Transverse colon (tissue), 4 donors: Measurements from ENCODE around the gene IAH1. TPM values are rescaled to one million over a fixed set of nuclear protein-coding genes. Genes with fewer than 3 reads are reported as not detected.
"Not testable (repeated sequence)": the region's sequence is repeated elsewhere in the genome, so short reads cannot be mapped to it uniquely, and the experiment has no call there.

ENCODE experiments used
- DNase-seq: peaks from one replicate; pipeline ENCODE4 v3.0.0-alpha.2; 2019
- H3K27ac ChIP-seq, 4 donors: fragments of 200-600 bp; sonication (generic); 2 replicates each; pipeline ENCODE4 v1.5.1; 2016 to 2018; ENCODE audit warnings: inconsistent platforms in 4 of 4
- H3K27me3 ChIP-seq: fragments of 200-600 bp; sonication (generic); 2 replicates; pipeline ENCODE4 v1.5.1; 2017; ENCODE audit warnings: inconsistent platforms
- H3K36me3 ChIP-seq, 4 donors: fragments of 200-600 bp; sonication (generic); 2 replicates each; pipeline ENCODE4 v1.5.1; 2017 to 2019; ENCODE audit warnings: inconsistent platforms in 4 of 4
- H3K4me1 ChIP-seq, 4 donors: fragments of 200-600 bp; sonication (generic); 2 replicates each; pipeline ENCODE4 v1.5.1; 2017 to 2020; ENCODE audit warnings: inconsistent platforms in 4 of 4
- H3K4me3 ChIP-seq, 4 donors: fragments of 200-600 bp; sonication (generic); 1 replicate in 1 of 4; 2 replicates in 3 of 4; pipeline versions ENCODE4 v1.5.1 to v1.6.1; 2017 to 2019; ENCODE audit warnings: inconsistent platforms in 4 of 4
- H3K9me3 ChIP-seq, 2 donors: fragments of 200-600 bp; sonication (generic); 2 replicates each; pipeline ENCODE4 v1.5.1; 2017 to 2019; ENCODE audit warnings: inconsistent platforms in 2 of 2
- CTCF ChIP-seq, 5 experiments: fragments of 200-600 bp in 3 of 5; fragments of 450-650 bp in 2 of 5; sonication (generic) in 3 of 5; IDR thresholded peaks; 1 replicate in 2 of 5; 2 replicates in 3 of 5; pipeline ENCODE4 v1.5.1; 2016 to 2017; ENCODE audit warnings: antibody characterized with exemption in 5 of 5, inconsistent platforms in 3 of 5, mild to moderate bottlenecking in 2 of 5, moderate library complexity in 1 of 5
- EP300 ChIP-seq: sonication (generic); formaldehyde crosslinking; IDR thresholded peaks from one replicate; pipeline ENCODE4 v1.6.1; 2017; ENCODE audit warnings: antibody characterized with exemption, low read depth
- POLR2A ChIP-seq: fragments of 450-650 bp; IDR thresholded peaks from one replicate; pipeline ENCODE4 v1.6.1; 2016; ENCODE audit warnings: antibody characterized with exemption, mild to moderate bottlenecking, moderate library complexity
- POLR2AphosphoS5 ChIP-seq, 3 donors: sonication (generic); formaldehyde crosslinking; IDR thresholded peaks; one replicate each; pipeline ENCODE4 v1.6.1; 2016; ENCODE audit warnings: antibody characterized with exemption in 3 of 3
- WGBS, 2 donors: methylation state at CpG; one replicate each; pipeline ENCODE4 v1.1.5; 2018; ENCODE audit warnings: low coverage in 1 of 2; 5-methylcytosine and 5-hydroxymethylcytosine counted together
- in situ Hi-C, 4 donors: fragments of 200-750 bp; cut with MboI; loops; one replicate each; pipeline versions ENCODE4 v1.15.0 to v1.15.1; 2017; ENCODE audit warnings: low sequenced_read_pairs in 3 of 4, low pct_ligation_motif_present in 1 of 4, low pct_unique_long_range_greater_than_20kb in 1 of 4
- intact Hi-C: fragments of 100-400 bp; cut with DNase I; formaldehyde crosslinking; loops from one replicate; pipeline ENCODE4 v1.15.1; 2023; ENCODE audit warnings: low total_unique reads
- total RNA-seq, 4 donors: library from RNA; depleted of rRNA; stranded (reverse); fragments of >200 nt; gene quantifications; one replicate each; pipeline ENCODE4 v1.1.0, GENCODE V29; 2016

The IAH1 gene
- total RNA-seq, 4 donors from 2014 or later = 19.1 to 50.1 (median 40.1) TPM

DNA sequence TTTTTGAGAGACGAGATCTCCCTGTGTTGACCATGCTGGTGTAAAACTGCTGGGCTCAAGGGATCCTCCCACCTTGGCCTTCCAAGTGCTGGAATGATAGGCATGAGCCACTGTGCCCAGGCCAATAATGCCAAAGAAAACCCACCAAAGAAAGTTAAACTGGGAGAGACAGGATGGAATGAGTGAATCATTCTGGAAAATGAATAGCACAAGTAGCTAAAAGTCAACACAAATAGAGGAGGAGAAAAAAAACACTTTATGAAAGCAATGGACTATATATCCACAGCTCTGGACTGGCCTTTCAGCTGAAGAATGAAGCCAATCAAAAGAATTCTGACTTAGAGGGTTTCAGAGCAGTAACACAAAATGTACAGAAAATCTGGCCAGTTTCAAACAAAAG is 23.9 kb downstream of the IAH1 start:
- intact Hi-C loops = no loop called here
- H3K4me1 ChIP-seq = no peaks in the 10 kb centered on the region
- H3K36me3 ChIP-seq = peaks cover 0 to 42% (median 14%) of the 10 kb centered on the region in 4 donors
- no peak overlapping the region for H3K4me3 ChIP-seq
- in situ Hi-C loops = no loop called here
- H3K27ac ChIP-seq = no peak overlapping the region
- no peak for DNase-seq
- no peaks in the 10 kb centered on the region for H3K9me3 ChIP-seq
- TF ChIP-seq POLR2AphosphoS5 (IDR thresholded peaks at IDR 0.05) (no peak), POLR2A (no peak), EP300 (no peak), CTCF (IDR thresholded peaks at IDR 0.05) (no peak)
- 73 to 100% methylated on average over 1 of the region's 1 CpG for WGBS, 2 donors
- H3K27me3 ChIP-seq = no peaks in the 10 kb centered on the region

DNA sequence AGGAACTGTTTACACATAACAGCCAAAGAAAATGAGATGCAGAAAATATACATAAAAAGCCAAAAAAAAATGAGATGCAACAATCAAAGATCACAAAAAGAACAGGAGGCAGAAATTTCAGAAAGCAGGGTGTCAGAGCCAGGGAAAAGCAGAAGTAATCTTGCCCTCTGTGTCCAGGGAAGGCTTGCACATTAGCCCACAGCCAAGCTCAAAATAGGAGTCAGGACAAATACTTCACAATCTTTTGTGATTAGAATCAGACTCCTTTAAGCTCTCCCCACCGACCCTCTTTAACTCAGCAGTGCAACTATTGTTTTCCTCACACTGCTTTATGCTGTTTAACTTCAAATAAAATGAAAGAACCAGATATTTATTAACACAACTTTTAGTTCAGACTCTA is 34.6 kb downstream of the IAH1 start:
- Histone ChIP-seq H3K36me3 (peaks cover 0 to 32% (median 13%) of the 10 kb centered on the region in 4 donors), H3K4me1 (no peaks in the 10 kb centered on the region), H3K9me3 (no peaks in the 10 kb centered on the region), H3K27me3 (no peaks in the 10 kb centered on the region), H3K27ac (no peak overlapping the region), H3K4me3 (no peak overlapping the region)
- no peak for TF ChIP-seq CTCF (IDR thresholded peaks at IDR 0.05)
- TF ChIP-seq POLR2AphosphoS5 (IDR thresholded peaks at IDR 0.05) = no peak
- no peak for TF ChIP-seq EP300
- TF ChIP-seq POLR2A = no peak
- in situ Hi-C loops = no loop called here
- DNase-seq = no peak
- intact Hi-C loops = no loop called here
- WGBS, 2 donors = 20 to 42% methylated on average over 1 of the region's 1 CpG

DNA sequence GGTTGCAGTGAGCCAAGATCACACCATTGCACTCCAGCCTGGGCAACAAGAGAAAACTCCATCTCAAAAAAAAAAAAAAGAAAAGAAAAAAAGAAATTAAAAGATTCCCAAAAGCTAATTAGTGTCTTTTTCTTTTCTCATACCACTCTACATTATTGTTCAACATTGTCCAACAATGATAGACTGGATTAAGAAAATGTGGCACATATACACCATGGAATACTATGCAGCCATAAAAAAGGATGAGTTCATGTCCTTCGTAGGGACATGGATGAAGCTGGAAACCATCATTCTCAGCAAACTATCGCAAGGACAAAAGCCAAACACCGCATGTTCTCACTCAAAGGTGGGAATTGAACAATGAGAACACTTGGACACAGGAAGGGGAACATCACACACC is 39.6 kb downstream of the IAH1 start:
- DNase-seq, H3K9me3 ChIP-seq, intact Hi-C loops, H3K27me3 ChIP-seq, H3K4me3 ChIP-seq, H3K27ac ChIP-seq, in situ Hi-C loops, H3K4me1 ChIP-seq: not testable (repeated sequence)
- WGBS, 2 donors = 95 to 100% methylated on average over 3 of the region's 3 CpGs
- peaks cover 0 to 38% (median 9%) of the 10 kb centered on the region in 4 donors for H3K36me3 ChIP-seq

GRCh38 chr2:9517118-9517782 is 42.9 kb downstream of the IAH1 start:
- intact Hi-C loops = no loop called here
- TF ChIP-seq EP300 (no peak), POLR2A (no peak), CTCF (IDR thresholded peaks at IDR 0.05) (no peak), POLR2AphosphoS5 (IDR thresholded peaks at IDR 0.05) (no peak)
- no peaks in the 10 kb centered on the region for H3K4me1 ChIP-seq
- no peak overlapping the region for H3K27ac ChIP-seq
- no peak for DNase-seq
- H3K4me3 ChIP-seq = no peak overlapping the region
- no peaks in the 10 kb centered on the region for H3K27me3 ChIP-seq
- H3K36me3 ChIP-seq = peaks cover 0 to 43% (median 15%) of the 10 kb centered on the region in 4 donors
- no peaks in the 10 kb centered on the region for H3K9me3 ChIP-seq
- WGBS, 2 donors = 96% methylated on average over 2 of the region's 2 CpGs
- in situ Hi-C loops = no loop called here

DNA sequence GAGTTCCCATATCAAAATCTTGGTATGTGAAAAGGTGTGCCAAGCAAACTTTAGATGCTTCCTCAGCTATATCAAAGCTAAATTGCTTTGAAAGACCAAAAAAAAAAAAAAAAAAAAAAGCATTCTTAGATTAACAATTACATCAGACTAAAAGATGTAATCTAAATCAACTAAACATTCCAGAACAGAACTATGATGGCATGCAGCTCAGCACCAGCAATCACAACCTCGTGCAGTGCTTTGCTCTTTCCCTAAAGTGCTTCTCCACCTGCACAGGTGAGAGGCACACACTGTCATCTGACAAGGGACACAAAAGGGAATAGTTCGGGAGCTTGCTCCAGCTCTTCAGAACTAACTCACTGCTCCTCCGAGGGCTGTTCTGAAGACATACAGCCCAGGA is 43.8 kb downstream of the IAH1 start:
- H3K9me3 ChIP-seq = no peaks in the 10 kb centered on the region
- H3K4me1 ChIP-seq = no peaks in the 10 kb centered on the region
- 75 to 82% methylated on average over 2 to 3 of the region's 3 CpGs for WGBS, 2 donors
- H3K27ac ChIP-seq = no peak overlapping the region
- TF ChIP-seq CTCF (IDR thresholded peaks at IDR 0.05) = no peak
- H3K36me3 ChIP-seq = peaks cover 0 to 41% (median 17%) of the 10 kb centered on the region in 4 donors
- no peaks in the 10 kb centered on the region for H3K27me3 ChIP-seq
- H3K4me3 ChIP-seq = no peak overlapping the region
- intact Hi-C loops (no loop called here), in situ Hi-C loops (no loop called here)
- DNase-seq = no peak
